Transverse colon (tissue), 3 donors: ENCODE measurements around the gene CRTAP.

Experiments
- EP300 ChIP-seq: sonication (generic); formaldehyde crosslinking; IDR thresholded peaks from one replicate; pipeline ENCODE4 v1.6.1; 2017; ENCODE audit warnings: antibody characterized with exemption, low read depth
- POLR2A ChIP-seq: fragments of 450-650 bp; IDR thresholded peaks from one replicate; pipeline ENCODE4 v1.6.1; 2016; ENCODE audit warnings: antibody characterized with exemption, mild to moderate bottlenecking, moderate library complexity
- TF ChIP-seq, protein P1 (sequence below), 5 experiments: fragments of 200-600 bp in 3 of 5; fragments of 450-650 bp in 2 of 5; sonication (generic) in 3 of 5; IDR thresholded peaks; 1 replicate in 2 of 5; 2 replicates in 3 of 5; pipeline ENCODE4 v1.5.1; 2016 to 2017; ENCODE audit warnings: antibody characterized with exemption in 5 of 5, inconsistent platforms in 3 of 5, mild to moderate bottlenecking in 2 of 5, moderate library complexity in 1 of 5

- TF ChIP-seq, protein P1, sequence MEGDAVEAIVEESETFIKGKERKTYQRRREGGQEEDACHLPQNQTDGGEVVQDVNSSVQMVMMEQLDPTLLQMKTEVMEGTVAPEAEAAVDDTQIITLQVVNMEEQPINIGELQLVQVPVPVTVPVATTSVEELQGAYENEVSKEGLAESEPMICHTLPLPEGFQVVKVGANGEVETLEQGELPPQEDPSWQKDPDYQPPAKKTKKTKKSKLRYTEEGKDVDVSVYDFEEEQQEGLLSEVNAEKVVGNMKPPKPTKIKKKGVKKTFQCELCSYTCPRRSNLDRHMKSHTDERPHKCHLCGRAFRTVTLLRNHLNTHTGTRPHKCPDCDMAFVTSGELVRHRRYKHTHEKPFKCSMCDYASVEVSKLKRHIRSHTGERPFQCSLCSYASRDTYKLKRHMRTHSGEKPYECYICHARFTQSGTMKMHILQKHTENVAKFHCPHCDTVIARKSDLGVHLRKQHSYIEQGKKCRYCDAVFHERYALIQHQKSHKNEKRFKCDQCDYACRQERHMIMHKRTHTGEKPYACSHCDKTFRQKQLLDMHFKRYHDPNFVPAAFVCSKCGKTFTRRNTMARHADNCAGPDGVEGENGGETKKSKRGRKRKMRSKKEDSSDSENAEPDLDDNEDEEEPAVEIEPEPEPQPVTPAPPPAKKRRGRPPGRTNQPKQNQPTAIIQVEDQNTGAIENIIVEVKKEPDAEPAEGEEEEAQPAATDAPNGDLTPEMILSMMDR (IDR thresholded peaks at IDR 0.05): no peak
- TF ChIP-seq POLR2A: no peak
- TF ChIP-seq EP300: no peak
These were observed 2.2 kb upstream of the CRTAP start for GRCh38 chr3:33111581-33111980.
